ENCODE results near the gene ACSF3.

ACSF3 gene

DNA sequence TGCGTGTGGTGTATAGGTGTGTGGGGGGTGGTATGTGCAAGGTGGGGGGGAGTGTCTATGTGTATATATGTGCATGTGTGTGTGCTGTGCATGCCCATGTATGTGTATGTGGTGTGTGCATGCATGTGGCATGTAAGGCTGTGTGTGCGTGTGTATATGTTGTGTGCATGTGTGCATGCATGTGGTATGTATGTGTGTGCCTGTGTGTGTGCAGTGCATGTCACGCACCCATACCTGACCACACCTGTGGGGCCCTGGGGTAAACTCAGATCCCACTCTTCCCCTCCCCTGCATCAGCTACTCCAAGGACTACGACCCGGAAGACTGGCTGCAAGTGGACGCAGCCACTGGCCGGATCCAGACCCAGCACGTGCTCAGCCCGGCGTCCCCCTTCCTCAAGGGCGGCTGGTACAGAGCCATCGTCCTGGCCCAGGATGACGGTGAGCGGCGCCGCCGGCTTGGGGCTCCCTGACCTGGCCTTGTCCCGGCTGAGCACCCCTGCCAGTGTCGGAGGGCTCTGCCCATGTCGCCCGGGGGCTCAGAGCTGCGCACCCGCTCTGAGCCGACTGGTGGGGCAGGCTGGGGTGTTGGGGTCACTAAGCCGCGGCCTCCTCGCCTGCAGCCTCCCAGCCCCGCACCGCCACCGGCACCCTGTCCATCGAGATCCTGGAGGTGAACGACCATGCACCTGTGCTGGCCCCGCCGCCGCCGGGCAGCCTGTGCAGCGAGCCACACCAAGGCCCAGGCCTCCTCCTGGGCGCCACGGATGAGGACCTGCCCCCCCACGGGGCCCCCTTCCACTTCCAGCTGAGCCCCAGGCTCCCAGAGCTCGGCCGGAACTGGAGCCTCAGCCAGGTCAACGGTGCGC lies 97.6 kb downstream of the ACSF3 start:
- TF ChIP-seq, protein P1, sequence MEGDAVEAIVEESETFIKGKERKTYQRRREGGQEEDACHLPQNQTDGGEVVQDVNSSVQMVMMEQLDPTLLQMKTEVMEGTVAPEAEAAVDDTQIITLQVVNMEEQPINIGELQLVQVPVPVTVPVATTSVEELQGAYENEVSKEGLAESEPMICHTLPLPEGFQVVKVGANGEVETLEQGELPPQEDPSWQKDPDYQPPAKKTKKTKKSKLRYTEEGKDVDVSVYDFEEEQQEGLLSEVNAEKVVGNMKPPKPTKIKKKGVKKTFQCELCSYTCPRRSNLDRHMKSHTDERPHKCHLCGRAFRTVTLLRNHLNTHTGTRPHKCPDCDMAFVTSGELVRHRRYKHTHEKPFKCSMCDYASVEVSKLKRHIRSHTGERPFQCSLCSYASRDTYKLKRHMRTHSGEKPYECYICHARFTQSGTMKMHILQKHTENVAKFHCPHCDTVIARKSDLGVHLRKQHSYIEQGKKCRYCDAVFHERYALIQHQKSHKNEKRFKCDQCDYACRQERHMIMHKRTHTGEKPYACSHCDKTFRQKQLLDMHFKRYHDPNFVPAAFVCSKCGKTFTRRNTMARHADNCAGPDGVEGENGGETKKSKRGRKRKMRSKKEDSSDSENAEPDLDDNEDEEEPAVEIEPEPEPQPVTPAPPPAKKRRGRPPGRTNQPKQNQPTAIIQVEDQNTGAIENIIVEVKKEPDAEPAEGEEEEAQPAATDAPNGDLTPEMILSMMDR (IDR thresholded peaks at IDR 0.05; ENCODE audit: insufficient read depth, low read length, missing control alignments): no peak
- ChIA-PET POLR2A (no interaction called here), CTCF (interaction anchor here (0.9 kb wide), 1 partner anchor 85 kb away, joined by 3 read pairs; no protein-coding TSS in a partner anchor)
- DNase-seq (ENCODE audit: low read depth, low spot score): no peak
- peak overlapping the region; percentile 69 for H3K4me3 ChIP-seq (ENCODE audit: low read depth, low read length)

DNA sequence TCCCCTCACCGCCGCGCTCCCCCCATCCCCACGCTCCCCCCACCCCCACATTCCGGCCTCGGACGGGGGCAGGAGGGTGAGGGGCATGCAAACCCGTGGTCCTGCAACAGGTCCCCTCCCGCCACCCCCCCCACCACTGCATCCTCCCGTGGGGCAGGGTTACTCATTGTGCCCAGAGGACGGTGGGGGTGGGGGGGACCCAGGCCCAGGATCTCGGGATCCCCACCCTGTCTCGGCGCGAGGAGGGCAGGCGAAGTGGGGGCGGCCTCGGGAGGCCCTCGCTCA lies 98.2 kb downstream of the ACSF3 start:
- no peak for DNase-seq (ENCODE audit: low read depth, low spot score)
- CTCF ChIA-PET: no interaction called here
- POLR2A ChIA-PET: no interaction called here
- TF ChIP-seq, protein P1 (IDR thresholded peaks at IDR 0.05; ENCODE audit: insufficient read depth, low read length, missing control alignments): no peak
- peak overlapping the region; percentile 69 for H3K4me3 ChIP-seq (ENCODE audit: low read depth, low read length)

- CTCF ChIA-PET: interaction anchor here (0.7 to 1.5 kb wide), 4 partner anchors 13 to 449 kb away, joined by 3 to 5 read pairs (median 3); partner anchors contain the start of gene ZNF778
- POLR2A ChIA-PET: interaction anchor here (0.7 to 1.1 kb wide), 2 partner anchors 15 to 25 kb away, joined by 3 to 7 read pairs; partner anchors contain the start of gene ZNF778
- peak overlapping the region; percentile 69 for H3K4me3 ChIP-seq (ENCODE audit: low read depth, low read length)
- DNase-seq (ENCODE audit: low read depth, low spot score): peak; percentile 76
Observed at GRCh38 chr16:89192186-89192955, 98.7 kb downstream of the ACSF3 start.

DNA sequence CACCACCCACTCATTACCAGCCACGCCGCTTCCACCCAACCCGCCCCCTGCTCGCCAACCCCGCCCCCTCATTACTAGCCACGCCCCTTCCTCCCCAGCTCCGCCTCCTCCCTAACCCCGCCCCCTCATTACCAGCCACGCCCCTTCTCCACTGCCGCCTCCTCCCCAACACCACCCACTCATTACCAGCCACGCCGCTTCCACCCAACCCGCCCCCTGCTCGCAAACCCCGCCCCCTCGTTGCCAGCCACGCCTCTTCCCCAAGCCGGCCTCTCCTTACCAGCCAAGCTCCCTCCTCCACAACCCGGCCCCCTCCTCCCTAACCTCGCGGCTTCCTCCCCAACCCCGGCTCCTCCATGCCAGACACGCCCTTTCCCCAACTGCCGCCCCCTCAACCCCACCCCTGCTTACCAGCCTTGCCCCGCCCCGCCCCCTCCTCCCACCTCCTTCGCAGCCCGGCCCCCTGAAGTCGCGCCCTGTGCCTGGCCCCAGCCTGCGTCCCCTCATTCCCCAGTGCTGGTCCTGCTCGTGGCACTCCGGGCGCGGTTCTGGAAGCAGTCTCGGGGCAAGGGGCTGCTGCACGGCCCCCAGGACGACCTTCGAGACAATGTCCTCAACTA lies 99.4 kb downstream of the ACSF3 start:
- CTCF ChIA-PET: interaction anchor here (0.7 to 1.5 kb wide), 4 partner anchors 12 to 449 kb away, joined by 3 to 5 read pairs (median 3); partner anchors contain the start of gene ZNF778
- H3K4me3 ChIP-seq (ENCODE audit: low read depth, low read length): peak overlapping the region; percentile 29
- DNase-seq (ENCODE audit: low read depth, low spot score): peak; percentile 26
- POLR2A ChIA-PET: interaction anchor here (0.7 to 1.1 kb wide), 2 partner anchors 15 to 25 kb away, joined by 3 to 7 read pairs; partner anchors contain the start of gene ZNF778
- TF ChIP-seq, protein P1 (IDR thresholded peaks at IDR 0.05; ENCODE audit: insufficient read depth, low read length, missing control alignments): no peak

DNA sequence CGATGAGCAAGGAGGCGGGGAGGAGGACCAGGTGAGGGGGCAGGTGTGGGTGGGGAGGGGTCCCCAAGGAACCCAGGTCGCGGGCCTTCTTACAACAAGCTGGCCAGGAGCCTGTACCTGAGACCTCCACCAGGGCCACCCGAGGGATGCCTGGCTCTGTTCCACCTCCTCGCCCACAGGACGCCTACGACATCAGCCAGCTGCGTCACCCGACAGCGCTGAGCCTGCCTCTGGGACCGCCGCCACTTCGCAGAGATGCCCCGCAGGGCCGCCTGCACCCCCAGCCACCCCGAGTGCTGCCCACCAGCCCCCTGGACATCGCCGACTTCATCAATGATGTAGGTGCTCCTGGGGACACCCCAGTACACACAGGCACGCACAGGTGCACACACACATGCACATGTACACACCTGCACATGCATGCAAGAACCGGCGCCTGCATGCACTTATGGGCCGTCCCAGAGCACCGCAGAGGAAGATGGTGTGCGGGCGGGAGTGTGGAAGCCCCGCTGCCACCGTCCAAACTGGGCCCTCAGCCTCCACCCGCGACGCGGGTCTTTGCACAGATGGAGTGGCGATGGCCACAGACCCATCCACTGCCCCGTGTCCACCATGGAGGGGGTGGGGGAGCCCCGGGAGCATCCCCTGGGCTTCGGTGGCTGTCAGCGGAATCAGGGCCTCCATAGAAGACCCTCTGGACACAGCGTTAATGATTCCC lies 100.1 kb downstream of the ACSF3 start:
- DNase-seq (ENCODE audit: low read depth, low spot score): no peak
- ChIA-PET CTCF (interaction anchor here (1.4 to 1.5 kb wide), 3 partner anchors 9 to 24 kb away, joined by 3 to 5 read pairs (median 4); partner anchors contain the start of gene ZNF778), POLR2A (no interaction called here)
- TF ChIP-seq, protein P1 (IDR thresholded peaks at IDR 0.05; ENCODE audit: insufficient read depth, low read length, missing control alignments): no peak
- H3K4me3 ChIP-seq (ENCODE audit: low read depth, low read length): peak overlapping the region; percentile 29

All from AG04449 (cell line).